GM21576 (cell line): ENCODE data around the gene LYPD1.

Experiments used
- ATAC-seq: cut with Tn5 transposase; IDR thresholded peaks from one replicate; pipeline ENCODE4 v1.9.1; 2021; ENCODE audit warnings: mild to moderate bottlenecking, moderate library complexity; ENCODE audit not compliant: unreplicated experiment

Gene LYPD1

DNA sequence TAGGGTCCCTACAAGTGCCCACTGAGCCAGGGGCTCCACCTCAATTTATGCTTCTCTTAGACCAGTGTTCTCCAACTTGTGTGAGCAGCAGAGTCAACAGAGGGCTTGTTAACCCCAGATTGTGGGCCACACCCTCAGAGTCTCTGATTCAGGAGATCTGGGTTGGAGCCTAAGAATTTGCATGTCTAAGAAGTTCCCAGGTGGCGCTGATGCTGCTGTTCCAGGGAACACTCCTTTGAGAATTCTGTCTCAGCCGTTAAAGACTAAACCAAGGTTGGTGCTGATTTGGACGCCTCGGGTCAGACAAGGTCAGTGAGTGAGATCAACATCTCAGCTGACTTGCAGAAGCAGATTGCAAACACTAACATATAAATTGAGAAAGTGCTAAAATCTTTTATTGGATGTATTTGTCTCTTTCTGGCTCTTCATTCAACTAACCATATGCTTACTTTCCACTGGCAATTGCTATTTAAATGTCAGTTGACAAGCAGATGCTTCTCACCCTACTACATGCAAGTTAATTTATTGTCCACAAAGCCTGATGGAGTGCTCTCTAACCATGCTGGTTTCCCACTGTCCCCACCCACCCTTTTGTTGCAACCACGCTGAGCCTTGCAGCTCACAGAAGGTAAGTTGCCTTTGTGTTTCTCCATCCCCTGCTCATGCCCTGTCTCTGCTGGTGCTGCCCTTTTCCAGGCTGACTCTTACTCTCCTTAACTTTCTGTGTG, 31.5 kb downstream of the LYPD1 start:
- no peak for ATAC-seq

GRCh38 chr2:132636346-132636745, 33.7 kb downstream of the LYPD1 start:
- ATAC-seq, result no peak

DNA sequence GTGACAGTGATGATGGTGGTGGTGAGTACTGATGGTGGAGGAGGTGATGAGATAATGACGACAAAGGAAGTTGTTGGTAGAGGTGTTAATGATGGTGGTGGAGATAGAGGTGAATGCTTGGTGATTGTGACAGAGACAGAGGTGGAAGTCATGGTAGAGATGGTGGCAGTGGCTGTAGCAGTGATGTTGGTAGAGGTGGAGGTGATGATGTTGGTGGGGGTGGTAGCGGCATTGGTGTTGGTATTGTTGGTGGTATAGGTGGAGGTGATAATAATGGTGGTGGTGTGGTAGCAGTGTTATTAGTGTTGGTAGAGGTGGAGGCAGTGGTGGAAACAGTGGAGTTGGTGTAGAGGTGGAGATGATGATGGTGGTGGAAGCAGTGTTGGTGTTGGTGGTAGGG, 36.4 kb downstream of the LYPD1 start:
- ATAC-seq, result no peak

- ATAC-seq, result no peak
Observed at GRCh38 chr2:132632000-132632649, 37.9 kb downstream of the LYPD1 start.

DNA sequence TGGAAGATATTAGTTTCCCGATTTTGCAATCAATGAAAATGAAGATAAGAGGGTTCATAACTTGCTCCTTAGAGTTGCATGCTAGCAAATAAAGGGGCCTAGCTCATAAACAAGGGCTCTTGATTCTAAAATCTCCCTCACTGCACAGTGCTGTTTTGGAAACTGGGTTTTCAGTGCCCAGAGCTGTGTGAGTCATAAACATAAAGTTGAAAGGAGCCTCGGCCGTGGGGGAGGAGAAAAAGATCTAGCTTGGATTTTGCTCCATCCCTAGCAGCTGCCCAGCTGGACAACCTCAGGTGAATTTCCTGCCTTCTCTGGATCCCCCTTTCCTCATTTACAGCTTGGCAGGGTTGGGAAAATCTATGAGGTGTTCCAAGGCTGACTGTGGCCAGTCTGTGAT, 42.5 kb downstream of the LYPD1 start:
- ATAC-seq, result no peak

DNA sequence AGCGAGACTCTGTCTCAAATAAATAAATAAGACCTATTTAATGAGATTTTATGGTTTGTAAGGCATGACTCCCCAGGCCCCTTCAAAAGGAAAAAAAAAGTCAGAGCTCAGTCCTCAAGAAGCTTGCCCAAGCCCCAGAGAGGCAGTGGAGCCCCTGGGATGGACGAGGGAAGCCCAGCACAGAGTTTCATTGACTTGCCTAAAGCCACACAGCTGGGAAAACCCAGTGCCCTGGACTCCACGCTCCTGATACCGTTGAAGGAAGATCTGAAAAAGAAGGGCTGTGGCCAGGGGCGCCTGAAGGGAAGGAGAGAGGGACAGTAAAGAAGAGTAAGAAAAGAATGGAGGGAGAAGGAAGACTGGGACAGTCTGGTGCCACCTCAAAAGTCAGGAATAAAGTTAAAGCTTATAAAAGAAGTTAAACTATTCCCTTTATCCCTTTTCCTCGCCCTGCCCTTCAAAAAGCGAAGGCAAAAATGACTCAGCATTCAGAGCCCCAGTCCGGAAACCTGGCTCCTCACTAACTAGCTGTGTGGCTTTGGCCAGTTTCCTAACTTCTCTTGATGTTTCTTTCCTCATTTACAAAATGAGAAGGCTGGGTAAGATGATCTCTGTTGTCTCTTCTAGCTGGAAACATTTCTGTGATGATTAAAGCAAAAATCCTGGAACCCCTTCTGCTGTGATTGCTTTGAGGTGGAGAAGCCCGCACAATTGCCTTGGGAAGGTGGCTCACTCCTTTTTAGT, 46.7 kb downstream of the LYPD1 start:
- ATAC-seq, result no peak

- no peak for ATAC-seq
Observed at GRCh38 chr2:132621131-132621875, 48.7 kb downstream of the LYPD1 start.

GRCh38 chr2:132620115-132620514, 49.9 kb downstream of the LYPD1 start:
- ATAC-seq, result no peak

- no peak for ATAC-seq
Observed at GRCh38 chr2:132618734-132619133, 51.3 kb downstream of the LYPD1 start.

DNA sequence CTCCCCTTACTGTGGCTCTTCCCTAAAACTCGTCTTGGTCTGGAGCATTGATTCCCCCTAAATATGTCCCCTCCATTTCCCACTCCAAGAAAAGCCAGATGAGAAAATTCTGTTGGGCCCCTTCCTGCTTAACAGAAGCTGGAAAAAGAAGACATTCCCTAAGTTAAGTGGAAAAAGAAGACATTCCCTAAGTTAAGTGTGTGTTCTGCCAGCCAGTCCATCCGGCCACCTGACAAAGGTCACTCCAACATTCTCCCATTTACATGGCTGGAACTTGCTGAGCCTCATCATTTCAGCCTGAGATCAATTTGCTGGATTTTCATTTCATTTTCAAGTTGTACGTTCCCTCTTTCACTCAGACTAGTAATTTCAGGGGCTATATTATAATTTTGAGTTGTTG, 52.0 kb downstream of the LYPD1 start:
- ATAC-seq, result no peak

GRCh38 chr2:132615329-132616085, 54.5 kb downstream of the LYPD1 start:
- no peak for ATAC-seq

DNA sequence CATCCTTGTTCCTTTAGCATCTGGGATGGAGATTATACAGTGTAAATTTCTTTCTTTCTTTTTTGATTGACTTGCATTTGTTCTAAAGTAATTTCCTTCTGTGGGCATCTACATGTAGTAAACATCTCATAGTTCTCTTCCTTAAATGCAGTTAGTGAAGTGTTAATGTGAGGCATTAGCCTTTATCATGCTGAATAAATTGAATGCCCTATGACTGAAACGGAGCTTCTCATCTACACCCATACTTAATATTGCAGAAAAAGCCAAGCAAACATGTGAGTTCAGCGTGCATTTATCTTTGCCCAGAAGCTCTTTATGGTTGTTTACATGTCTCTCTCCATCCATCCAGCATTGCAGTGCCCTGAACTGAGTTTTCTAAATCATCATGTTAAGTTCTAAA, 58.3 kb downstream of the LYPD1 start:
- no peak for ATAC-seq

GRCh38 chr2:132609101-132609890, 60.7 kb downstream of the LYPD1 start:
- ATAC-seq, result no peak

DNA sequence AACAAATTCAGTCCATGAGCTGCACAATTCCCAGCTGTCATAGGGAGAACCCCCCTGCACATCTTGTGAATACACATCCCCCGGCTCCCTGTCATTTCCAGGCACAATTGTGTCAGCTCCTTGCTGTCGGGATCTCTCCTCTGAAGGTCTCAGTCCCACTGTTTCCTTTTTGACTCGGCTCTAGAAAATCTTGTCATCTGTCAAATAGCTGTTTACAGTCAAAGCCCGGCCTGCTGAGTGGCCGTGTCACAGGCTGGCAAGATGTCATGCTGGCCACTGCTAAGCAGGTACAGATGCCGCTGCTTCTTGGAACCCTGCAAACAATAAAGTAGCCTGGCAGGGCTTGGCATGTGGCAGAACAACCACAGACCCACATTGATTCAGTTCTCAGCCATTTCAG, 61.7 kb downstream of the LYPD1 start:
- no peak for ATAC-seq

GRCh38 chr2:132607426-132608090, 62.4 kb downstream of the LYPD1 start:
- ATAC-seq, result no peak

- ATAC-seq, result no peak
Observed at GRCh38 chr2:132606649-132607048, 63.4 kb downstream of the LYPD1 start.

DNA sequence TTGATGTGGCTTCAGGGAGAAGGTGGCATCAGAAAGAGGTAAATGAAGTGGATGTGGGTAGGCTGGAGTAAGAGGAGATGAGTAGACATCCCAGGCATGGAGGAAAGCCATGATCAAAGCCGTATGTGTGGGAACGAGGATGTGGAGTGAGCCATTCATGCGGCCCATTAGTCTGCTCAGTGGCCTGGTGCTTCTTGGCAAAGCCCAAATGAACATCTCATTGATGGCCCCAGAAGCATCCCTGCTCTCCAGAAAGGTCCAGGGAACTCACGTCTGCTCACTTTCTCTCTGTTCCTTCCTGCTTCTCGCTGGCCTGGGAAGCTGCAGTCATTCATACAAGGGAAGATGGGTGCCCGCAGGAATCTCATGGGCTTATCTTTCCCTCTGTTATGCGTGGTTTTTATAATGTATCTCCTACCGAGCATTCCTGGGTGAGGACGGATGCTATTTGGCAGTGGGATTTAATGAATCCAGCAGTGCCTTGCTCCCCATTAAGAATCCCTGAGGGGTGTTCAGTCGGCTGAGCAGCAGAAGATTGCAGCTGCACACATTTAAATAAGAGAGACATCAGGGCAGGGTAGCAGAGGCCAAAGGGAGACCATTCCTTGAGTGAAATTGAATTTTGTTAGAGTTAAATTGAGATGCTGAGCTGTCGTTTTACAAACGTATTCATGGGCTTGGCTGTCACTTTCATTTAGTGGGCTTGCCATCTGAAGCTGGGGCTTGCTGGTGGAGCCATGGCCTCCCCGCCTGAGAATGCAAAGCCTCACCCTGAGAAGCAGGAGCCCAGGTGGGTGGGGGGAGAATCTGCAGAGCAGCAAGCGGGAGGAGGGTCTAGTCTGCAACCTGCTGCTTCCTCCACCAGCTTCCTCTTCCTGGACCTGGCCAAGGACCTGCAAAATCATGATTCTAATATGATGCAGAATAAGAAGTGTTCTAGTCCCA, 64.5 kb downstream of the LYPD1 start:
- no peak for ATAC-seq

DNA sequence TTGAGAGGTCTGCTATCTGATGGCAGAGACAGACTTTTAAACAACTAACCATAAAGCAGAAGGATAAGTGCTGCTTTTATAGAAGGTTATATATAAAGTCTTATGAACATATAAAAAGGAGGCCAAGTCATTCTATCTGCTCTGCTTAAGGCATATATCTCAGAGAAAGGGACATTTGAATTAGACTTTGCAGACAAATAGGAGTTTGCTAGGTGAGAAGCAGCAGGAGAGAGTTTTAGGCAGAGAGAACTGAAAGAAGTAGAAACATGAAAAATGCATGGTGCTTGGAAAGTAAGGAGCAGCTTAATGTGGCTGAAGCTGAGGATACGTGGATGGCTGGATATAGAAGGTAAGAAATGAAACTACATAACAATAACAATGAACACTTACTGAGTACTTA, 65.4 kb downstream of the LYPD1 start:
- no peak for ATAC-seq
